ENCODE results near the gene TMEM170A.
"Not testable (repeated sequence)": the region's sequence is repeated elsewhere in the genome, so short reads cannot be mapped to it uniquely, and the experiment has no call there.

The TMEM170A gene

DNA sequence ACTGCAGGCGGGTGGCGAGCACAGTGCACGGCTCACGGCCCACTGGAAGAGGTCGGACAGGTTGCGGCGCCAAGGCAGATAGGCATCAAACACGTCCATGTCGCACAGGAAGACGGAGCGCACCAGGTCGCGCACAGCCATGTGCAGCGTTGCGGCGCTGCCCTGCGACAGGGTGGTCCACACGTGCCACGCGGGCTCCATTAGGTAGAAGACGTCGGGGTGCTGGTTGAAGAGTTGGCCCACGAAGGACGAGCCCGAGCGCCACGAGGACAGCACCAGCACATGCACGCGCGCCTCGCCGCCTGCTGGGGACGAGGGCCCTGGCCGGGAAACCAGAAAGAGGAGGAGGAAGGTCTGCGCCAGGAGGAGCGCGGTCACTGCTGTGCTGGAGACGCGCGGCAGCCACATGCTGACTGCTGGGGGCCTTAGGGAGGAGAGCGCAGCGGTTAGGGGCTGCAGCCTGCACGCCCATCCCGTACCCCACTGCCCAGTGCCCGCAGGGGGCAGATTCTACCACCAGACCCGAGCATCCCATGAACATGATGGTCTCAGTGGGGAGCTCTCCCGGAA, 15.0 kb upstream of the TMEM170A start:
- no peak for DNase-seq

GRCh38 chr16:75478480-75479345, 14.2 kb upstream of the TMEM170A start:
- no peak for DNase-seq

- no peak for DNase-seq
Measured at GRCh38 chr16:75477680-75478473, 13.4 kb upstream of the TMEM170A start.

DNA sequence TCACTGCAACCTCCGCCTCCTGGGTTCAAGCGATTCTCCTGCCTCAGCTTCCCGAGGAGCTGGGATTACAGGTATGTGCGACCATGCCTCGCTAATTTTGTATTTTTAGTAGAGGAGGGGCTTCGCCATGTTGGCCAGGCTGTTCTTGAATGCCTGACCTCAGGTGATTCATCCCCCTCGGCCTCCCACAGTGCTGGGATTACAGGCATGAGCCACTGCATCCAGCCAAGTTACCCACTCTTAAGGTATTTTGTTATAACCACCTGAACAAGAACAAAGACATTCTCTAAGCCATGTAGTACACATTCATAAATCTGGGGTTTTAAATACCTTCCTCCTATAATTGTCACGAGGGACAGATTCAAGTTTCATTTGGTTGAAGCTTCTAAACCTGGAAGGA, 12.3 kb upstream of the TMEM170A start:
- DNase-seq: no peak

GRCh38 chr16:75475420-75475847, 10.9 kb upstream of the TMEM170A start:
- no peak for DNase-seq

DNA sequence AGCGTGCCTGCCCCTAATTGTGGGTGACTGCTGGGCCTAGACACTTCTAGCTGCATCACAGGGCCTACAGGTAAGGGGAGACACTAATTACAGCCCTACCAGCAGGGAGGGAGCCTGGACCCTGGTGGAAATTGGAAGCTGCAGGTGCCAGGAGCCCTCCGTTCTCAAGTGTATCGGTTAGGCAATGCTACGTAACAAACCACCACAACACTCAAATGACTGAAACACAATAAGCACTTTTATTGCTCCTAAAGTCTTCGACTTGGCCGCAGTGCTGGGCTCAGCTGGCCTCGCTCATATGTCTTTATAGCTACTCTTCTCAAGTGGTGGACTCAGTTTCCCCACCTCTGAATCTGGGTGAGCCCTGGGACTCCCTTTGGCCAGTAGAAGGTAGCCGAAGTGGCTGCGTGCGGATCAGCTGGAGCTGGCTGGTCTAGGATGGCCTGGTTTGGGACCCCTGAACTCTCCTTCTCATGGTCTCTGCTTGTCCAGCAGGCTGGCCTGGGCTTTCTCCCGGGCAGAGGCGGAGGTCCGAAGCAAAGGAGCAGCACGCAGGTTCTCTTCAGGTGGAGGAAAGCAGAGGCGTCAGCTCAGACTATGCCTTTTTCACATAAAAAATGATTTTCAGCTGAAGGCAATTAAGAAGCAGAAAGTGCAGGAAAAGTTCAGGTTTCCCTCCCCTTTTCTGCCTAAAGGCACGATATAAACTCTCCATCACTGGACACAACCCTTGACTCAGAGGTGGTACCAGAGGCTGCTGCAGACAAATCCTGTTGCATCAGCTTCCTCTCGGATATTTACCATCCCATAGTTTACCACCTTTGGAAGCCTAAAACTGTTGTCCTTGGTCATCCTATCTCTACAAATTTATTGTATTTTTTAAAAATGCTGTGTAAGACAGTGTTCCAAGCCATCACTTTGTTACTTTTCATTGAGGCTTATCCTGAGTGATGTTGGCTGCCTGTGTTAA, 8.7 kb upstream of the TMEM170A start:
- DNase-seq: no peak

DNA sequence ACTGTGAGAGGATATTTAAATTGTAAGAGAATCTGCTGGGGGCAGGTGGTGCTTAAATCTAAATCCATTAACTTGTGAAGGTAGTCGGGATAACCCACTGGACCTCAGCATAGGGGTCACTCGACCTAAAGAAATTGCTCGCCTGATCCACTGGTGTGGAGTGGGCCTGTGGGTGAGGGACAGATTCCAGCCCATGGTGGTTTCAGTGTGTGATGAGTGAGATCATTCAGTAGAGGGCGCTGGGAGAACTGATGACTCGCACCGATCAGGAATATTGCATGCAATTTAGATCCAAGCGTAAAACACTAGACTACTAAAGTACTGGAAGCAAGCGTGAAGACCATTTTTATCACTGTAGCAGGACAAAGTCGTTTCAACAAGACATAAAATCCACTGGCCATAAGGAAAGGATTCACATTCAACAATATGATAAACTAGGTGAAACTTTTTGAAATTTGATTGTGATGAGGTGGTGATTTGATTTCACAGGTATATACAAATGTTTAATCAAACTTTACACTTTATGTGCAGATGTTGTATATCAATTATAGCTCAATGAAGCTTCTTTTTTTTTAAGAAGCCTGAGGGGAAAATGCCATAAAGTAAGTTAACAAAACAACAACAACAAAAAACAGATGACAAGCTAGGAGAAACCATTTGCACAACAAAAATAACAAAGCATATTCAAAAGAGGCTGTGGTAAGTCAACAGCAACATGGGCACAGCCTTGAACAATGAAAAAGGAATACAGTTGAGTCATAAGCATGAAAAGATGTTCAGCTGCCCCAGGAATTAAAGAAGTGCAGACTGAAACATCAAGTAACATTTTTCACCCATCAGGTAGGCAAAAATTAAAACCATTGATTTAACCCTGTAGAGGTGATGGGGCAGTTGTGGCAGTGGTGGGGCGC, 7.5 kb upstream of the TMEM170A start:
- DNase-seq: peak; percentile 50

- DNase-seq: no peak
Measured at GRCh38 chr16:75466760-75467159, 2.3 kb upstream of the TMEM170A start.

- DNase-seq: peak; percentile 19
Measured at GRCh38 chr16:75463389-75464121, 934 bp downstream of the TMEM170A start.

DNA sequence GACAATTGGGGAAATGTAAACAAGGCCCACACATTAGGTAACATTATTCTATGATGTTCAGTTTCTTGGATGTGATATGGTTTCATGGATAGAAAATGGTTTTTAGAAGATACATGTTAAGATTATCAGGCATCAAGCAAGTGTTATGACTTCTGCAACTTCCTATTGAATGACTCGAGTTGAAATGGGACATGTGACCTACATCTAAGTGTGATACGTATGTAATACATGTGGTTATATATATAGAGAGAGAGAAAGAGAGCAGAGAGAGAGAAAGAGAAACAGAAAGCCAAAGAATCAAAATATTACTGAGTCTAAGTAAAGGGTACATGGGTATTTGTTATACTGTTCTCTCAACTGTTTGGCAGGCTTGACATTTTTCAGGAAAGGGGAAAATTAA, 1.7 kb downstream of the TMEM170A start:
- DNase-seq: no peak

DNA sequence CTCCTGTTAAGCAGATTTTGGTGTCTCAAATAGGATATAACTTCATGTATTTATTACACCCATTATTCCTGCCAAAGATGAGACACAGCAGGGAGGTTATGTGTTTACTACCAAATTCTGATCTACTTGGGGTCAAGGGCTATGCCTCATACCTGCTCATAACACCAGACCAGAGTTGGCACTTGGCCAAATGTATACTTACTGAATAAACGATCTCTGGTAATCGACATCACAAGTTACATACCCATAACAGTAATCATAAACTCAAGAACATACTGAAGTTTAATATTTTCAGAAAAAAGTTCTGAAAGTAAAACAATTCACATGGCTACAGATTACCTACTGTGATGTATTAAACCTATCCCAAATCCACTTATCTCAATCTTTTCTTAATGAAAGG, 2.9 kb downstream of the TMEM170A start:
- DNase-seq: no peak

DNA sequence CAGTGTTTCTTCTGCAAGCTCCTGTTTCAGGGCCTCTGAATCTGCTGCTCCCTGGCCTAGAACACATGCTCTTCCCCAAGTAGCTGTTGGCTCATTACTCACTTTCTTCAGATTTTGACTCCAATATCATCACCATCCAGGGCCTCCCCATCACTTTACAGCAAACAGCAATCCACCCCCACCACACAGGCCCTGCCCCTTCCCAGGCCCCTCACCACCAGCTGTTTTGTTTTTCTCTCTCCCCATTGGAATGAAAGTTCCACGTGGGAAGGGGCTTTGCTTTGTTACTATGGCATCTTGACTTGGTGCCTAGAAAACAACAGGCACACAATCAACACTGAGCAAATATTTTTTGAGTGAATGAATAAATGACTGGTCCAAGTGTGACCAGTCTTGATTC, 4.0 kb downstream of the TMEM170A start:
- peak; percentile 43 for DNase-seq

- no peak for DNase-seq
Measured at GRCh38 chr16:75459691-75460090, 4.8 kb downstream of the TMEM170A start.

GRCh38 chr16:75458439-75458838, 6.0 kb downstream of the TMEM170A start:
- no peak for DNase-seq

DNA sequence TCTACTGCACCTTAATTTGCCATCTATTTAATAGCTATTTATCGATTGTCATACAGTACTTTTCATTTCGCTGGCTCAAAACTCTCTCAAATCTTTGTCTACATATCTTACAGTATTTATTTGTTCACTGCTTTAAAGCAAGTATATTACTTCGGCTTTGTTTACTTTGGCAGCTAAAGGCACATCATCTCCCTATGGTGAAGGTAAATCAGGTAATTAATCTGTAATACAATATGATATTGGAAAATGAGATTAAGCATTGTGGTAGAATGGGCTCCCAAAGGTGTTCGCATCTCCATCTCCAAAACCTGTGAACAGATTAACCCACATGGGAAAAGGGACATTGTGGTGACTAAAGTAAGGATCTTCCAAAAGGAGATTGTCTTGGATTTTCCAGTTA, 6.5 kb downstream of the TMEM170A start:
- DNase-seq: no peak

- DNase-seq: no peak
Measured at GRCh38 chr16:75457485-75458021, 6.9 kb downstream of the TMEM170A start.

DNA sequence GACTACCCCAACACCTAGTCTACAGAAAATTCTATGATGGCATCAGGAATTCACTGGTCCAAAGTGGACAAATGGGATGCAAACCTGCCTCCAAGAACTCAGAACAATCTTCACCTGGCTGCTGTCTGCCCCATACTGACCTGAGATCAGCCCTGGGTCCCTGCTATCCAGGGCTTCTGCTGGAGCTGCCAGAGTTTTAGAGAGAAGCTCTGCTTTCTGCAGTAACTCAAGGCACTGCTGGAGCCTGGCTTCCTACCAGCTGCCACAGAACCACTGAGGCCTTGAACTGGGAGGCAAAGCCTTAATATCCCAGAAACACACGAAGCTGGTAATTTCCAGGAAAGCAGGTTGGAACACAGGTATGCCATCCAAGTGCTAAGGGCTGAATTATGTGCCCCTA, 7.5 kb downstream of the TMEM170A start:
- no peak for DNase-seq

- not testable (repeated sequence) for DNase-seq
Measured at GRCh38 chr16:75456486-75456885, 8.0 kb downstream of the TMEM170A start.

GRCh38 chr16:75455677-75456076, 8.8 kb downstream of the TMEM170A start:
- DNase-seq: no peak

DNA sequence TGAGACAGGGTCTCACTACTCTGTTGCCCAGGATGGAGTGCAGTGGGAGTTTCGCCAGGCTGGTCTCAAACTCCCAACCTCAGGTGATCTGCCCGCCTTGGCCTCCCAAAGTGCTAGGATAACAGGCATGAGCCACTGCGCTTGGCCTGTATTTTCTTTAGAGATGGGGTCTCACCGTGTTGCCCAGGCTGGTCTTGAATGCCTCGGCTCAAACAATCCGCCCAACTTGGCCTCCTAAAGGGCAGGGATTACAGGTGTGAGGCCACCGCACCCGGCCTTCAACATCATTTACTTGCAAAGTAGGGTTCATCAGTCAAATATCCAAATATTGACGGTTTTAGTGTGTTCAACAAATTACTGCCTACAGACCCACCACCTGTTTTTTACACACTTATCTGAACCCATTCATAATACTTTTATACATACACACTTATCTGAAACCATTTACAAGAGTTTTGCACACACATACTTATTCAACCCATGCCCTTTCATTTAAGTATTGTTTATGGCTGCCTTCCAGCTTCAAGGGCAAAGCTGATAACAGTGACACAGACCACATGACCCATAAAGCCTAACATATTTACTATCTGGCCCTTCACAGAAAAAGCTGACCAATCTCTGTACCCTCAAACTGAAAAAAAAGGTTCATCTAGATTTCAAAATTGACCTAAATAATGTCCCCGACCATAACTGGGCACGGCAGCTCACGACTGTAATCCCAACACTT, 11.9 kb downstream of the TMEM170A start:
- no peak for DNase-seq
